Astrocyte (in vitro differentiated cells and primary cell): ENCODE results near the gene MEGF6.

ENCODE experiments used
- EZH2 ChIP-seq: IDR thresholded peaks from 2 replicates; pipeline ENCODE4 v1.6.1; 2012; ENCODE audit warnings: mild to moderate bottlenecking, low read length, inconsistent platforms; ENCODE audit not compliant: insufficient read depth
- TF ChIP-seq, protein P1 (sequence below): IDR thresholded peaks from 2 replicates; pipeline ENCODE4 v1.5.1; 2011; ENCODE audit warnings: low read depth, mild to moderate bottlenecking, inconsistent platforms, low read length, moderate library complexity; ENCODE audit not compliant: insufficient read depth

DNA sequence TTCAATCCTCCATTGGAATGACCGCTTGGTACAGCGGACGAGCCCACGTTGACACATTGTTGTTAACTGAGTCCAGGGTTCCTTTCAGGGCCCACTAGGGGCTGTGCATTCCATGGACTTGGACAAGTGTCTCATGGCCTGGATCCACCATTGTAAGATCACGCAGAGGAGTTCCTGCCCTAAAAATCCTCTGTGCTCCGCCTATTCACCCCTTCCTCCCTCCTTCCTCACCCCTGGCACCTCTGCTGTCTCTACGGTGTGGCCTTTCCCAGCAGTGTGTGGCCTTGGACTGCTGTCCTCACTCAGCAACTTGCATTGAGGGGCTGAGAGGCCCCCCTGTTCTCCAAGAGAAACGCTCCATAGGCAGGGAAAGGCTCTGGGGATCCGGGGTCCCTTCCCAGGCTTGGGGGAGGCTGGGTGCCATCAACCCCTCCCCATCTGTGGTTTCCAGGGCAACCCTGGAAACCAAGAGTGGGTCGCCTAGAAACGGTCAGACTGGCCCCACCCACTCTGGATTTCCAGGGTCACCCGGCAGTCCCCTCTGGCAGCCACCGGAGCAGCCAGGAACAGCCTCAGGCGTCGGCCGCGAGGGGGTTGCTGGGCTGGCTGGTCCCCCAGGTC is 50.9 kb downstream of the MEGF6 start:
- TF ChIP-seq, protein P1, sequence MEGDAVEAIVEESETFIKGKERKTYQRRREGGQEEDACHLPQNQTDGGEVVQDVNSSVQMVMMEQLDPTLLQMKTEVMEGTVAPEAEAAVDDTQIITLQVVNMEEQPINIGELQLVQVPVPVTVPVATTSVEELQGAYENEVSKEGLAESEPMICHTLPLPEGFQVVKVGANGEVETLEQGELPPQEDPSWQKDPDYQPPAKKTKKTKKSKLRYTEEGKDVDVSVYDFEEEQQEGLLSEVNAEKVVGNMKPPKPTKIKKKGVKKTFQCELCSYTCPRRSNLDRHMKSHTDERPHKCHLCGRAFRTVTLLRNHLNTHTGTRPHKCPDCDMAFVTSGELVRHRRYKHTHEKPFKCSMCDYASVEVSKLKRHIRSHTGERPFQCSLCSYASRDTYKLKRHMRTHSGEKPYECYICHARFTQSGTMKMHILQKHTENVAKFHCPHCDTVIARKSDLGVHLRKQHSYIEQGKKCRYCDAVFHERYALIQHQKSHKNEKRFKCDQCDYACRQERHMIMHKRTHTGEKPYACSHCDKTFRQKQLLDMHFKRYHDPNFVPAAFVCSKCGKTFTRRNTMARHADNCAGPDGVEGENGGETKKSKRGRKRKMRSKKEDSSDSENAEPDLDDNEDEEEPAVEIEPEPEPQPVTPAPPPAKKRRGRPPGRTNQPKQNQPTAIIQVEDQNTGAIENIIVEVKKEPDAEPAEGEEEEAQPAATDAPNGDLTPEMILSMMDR, result no peak
- TF ChIP-seq EZH2, result no peak
